ENCODE results near the gene TAS2R9. TPM values are rescaled to one million over a fixed set of nuclear protein-coding genes. Genes with fewer than 3 reads are reported as not detected.
"Not testable (repeated sequence)": the region's sequence is repeated elsewhere in the genome, so short reads cannot be mapped to it uniquely, and the experiment has no call there.

TAS2R9 gene
- total RNA-seq, 1 donor from 2014 or later, result not detected

- H3K27ac Mint-ChIP-seq (ENCODE audit: unreplicated experiment), result no peak overlapping the region
- H3K9me3 Mint-ChIP-seq, result no peaks in the 10 kb centered on the region
- no peak for TF ChIP-seq CTCF (conservative IDR thresholded peaks at IDR 0.05)
- H3K27me3 Mint-ChIP-seq (ENCODE audit: low read depth), result no peaks in the 10 kb centered on the region
- H3K36me3 Mint-ChIP-seq (ENCODE audit: low read depth), result peaks cover 3% of the 10 kb centered on the region
- H3K4me1 Mint-ChIP-seq, result peaks cover 8% of the 10 kb centered on the region
- H3K4me3 Mint-ChIP-seq, result no peak overlapping the region
- no peak for DNase-seq (ENCODE audit: low read depth, low spot score)
Measured at GRCh38 chr12:10811883-10812536, 2.0 kb upstream of the TAS2R9 start.

GRCh38 chr12:10807186-10807585 lies 2.8 kb downstream of the TAS2R9 start, which contains the start of gene TAS2R8:
Gene TAS2R8, minus strand, starts transcription at chr12:10807286. Its CDS starts 306 bp downstream, at chr12:10806980.
- DNase-seq (ENCODE audit: low read depth, low spot score), result no peak
- no peaks in the 10 kb centered on the region for H3K27me3 Mint-ChIP-seq (ENCODE audit: low read depth)
- no peak within 1 kb of the TSS for H3K4me3 Mint-ChIP-seq
- H3K4me1 Mint-ChIP-seq, result peaks cover 8% of the 10 kb centered on the region
- H3K9me3 Mint-ChIP-seq, result no peaks in the 10 kb centered on the region
- H3K27ac Mint-ChIP-seq (ENCODE audit: unreplicated experiment), result no peak within 1 kb of the TSS
- no peak for TF ChIP-seq CTCF (conservative IDR thresholded peaks at IDR 0.05)
- no peaks in the 10 kb centered on the region for H3K36me3 Mint-ChIP-seq (ENCODE audit: low read depth)

- no peak for TF ChIP-seq CTCF (conservative IDR thresholded peaks at IDR 0.05)
Measured at GRCh38 chr12:10802587-10802986, 7.4 kb downstream of the TAS2R9 start, which contains the start of gene TAS2R7. Gene TAS2R7, minus strand, starts transcription at chr12:10802627. Its CDS starts 57 bp downstream, at chr12:10802570.

GRCh38 chr12:10801741-10802140 lies 8.2 kb downstream of the TAS2R9 start:
- no peak for DNase-seq (ENCODE audit: low read depth, low spot score)
- no peaks in the 10 kb centered on the region for H3K4me1 Mint-ChIP-seq
- H3K27ac Mint-ChIP-seq (ENCODE audit: unreplicated experiment), result no peak overlapping the region
- H3K27me3 Mint-ChIP-seq (ENCODE audit: low read depth), result peaks cover 2% of the 10 kb centered on the region
- no peaks in the 10 kb centered on the region for H3K9me3 Mint-ChIP-seq
- TF ChIP-seq CTCF (conservative IDR thresholded peaks at IDR 0.05), result no peak
- no peak overlapping the region for H3K4me3 Mint-ChIP-seq
- H3K36me3 Mint-ChIP-seq (ENCODE audit: low read depth), result no peaks in the 10 kb centered on the region

More at GRCh38 chr12:10802587-10802986, 7.4 kb downstream of the TAS2R9 start, which contains the start of gene TAS2R7:
- H3K9me3 Mint-ChIP-seq, result no peaks in the 10 kb centered on the region
- no peak within 1 kb of the TSS for H3K27ac Mint-ChIP-seq (ENCODE audit: unreplicated experiment)
- H3K4me3 Mint-ChIP-seq, result no peak within 1 kb of the TSS
- no peaks in the 10 kb centered on the region for H3K4me1 Mint-ChIP-seq
- no peak for DNase-seq (ENCODE audit: low read depth, low spot score)
- peaks cover 2% of the 10 kb centered on the region for H3K27me3 Mint-ChIP-seq (ENCODE audit: low read depth)
- no peaks in the 10 kb centered on the region for H3K36me3 Mint-ChIP-seq (ENCODE audit: low read depth)

GRCh38 chr12:10794222-10794621 lies 15.7 kb downstream of the TAS2R9 start:
- peaks cover 6% of the 10 kb centered on the region for H3K9me3 Mint-ChIP-seq
- no peaks in the 10 kb centered on the region for H3K27me3 Mint-ChIP-seq (ENCODE audit: low read depth)
- no peaks in the 10 kb centered on the region for H3K4me1 Mint-ChIP-seq
- TF ChIP-seq CTCF (conservative IDR thresholded peaks at IDR 0.05), result no peak
- no peaks in the 10 kb centered on the region for H3K36me3 Mint-ChIP-seq (ENCODE audit: low read depth)
- H3K27ac Mint-ChIP-seq (ENCODE audit: unreplicated experiment), result no peak overlapping the region
- no peak for DNase-seq (ENCODE audit: low read depth, low spot score)
- H3K4me3 Mint-ChIP-seq, result no peak overlapping the region

GRCh38 chr12:10791769-10792168 lies 18.2 kb downstream of the TAS2R9 start:
- DNase-seq (ENCODE audit: low read depth, low spot score); H3K4me1 Mint-ChIP-seq; H3K36me3 Mint-ChIP-seq (ENCODE audit: low read depth); H3K4me3 Mint-ChIP-seq; H3K27ac Mint-ChIP-seq (ENCODE audit: unreplicated experiment); H3K9me3 Mint-ChIP-seq; H3K27me3 Mint-ChIP-seq (ENCODE audit: low read depth): not testable (repeated sequence)
